Mammary epithelial cell (primary cell): ENCODE data around the gene SLC12A4.

Experiments
- EZH2 ChIP-seq: IDR thresholded peaks from 2 replicates; pipeline ENCODE4 v1.6.1; 2012; ENCODE audit warnings: low read length, inconsistent platforms, borderline replicate concordance
- TF ChIP-seq, protein P1 (sequence below), 2 donors: IDR thresholded peaks in 1 of 2; conservative IDR thresholded peaks in 1 of 2; 2 replicates each; pipeline ENCODE4 v1.5.1; 2011 to 2012; ENCODE audit warnings: inconsistent platforms in 2 of 2, low read length in 2 of 2, mild to moderate bottlenecking in 2 of 2, control low read depth in 1 of 2, low read depth in 1 of 2; ENCODE audit not compliant: insufficient read depth in 1 of 2; ENCODE audit errors: extremely low read depth in 1 of 2

DNA sequence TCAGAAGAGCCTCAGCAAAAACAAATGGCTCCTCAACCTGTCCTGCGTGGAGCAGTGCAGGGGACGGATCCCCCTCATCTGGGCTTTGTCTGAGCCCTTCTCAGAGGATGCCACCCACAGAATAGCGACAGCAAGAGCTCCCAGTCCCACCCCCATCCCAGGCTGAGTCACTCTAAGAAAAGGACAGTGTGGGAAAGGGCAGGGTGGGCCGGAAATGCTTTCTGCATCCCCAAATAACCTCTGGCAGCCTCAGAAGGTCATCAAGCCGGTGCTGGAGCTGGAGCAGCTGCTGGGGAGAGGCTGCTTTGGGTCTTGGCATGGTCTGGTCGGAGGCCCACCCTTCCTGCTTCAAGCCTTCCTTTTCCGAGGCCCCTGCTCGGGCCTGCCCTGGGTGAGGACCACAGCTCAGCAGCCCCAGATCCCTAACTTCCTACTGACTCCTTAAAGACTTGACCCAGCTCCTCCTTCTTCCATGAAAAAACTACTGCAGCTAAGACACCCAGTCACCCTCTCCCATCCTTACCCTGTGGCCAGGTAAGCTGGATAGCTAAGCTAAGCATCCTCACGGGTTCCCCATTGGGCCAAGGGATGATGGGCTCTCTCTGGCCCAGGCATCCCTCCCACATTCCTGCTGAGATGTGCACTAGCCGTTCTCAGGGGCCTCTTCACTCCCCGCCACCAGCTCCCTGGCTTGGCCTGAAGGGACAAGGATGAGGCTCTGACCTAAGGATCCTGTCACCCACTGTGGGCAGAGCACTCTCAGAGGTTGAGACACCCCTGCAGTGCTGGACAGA, 8.7 kb downstream of the SLC12A4 start:
- TF ChIP-seq, protein P1, sequence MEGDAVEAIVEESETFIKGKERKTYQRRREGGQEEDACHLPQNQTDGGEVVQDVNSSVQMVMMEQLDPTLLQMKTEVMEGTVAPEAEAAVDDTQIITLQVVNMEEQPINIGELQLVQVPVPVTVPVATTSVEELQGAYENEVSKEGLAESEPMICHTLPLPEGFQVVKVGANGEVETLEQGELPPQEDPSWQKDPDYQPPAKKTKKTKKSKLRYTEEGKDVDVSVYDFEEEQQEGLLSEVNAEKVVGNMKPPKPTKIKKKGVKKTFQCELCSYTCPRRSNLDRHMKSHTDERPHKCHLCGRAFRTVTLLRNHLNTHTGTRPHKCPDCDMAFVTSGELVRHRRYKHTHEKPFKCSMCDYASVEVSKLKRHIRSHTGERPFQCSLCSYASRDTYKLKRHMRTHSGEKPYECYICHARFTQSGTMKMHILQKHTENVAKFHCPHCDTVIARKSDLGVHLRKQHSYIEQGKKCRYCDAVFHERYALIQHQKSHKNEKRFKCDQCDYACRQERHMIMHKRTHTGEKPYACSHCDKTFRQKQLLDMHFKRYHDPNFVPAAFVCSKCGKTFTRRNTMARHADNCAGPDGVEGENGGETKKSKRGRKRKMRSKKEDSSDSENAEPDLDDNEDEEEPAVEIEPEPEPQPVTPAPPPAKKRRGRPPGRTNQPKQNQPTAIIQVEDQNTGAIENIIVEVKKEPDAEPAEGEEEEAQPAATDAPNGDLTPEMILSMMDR (conservative IDR thresholded peaks at IDR 0.05 in 1 of 2, IDR thresholded peaks at IDR 0.05 in 1 of 2; ENCODE audit: extremely low read depth in 1 of 2, insufficient read depth in 1 of 2, low read depth in 1 of 2, low read length in 2 of 2): no peak
- no peak for TF ChIP-seq EZH2
